NCI-H345 treated with DMSO at 0.1 percent for 48 hours (cell line): ENCODE data around the gene SPOCK1.
A peak's percentile ranks its signal among the peaks of the same experiment; 100 is the strongest.
"Not testable (repeated sequence)": the region's sequence is repeated elsewhere in the genome, so short reads cannot be mapped to it uniquely, and the experiment has no call there.

Source experiments
- DNase-seq: peaks from one replicate; lab custom pipeline; 2025; ENCODE audit not compliant: unreplicated experiment; lab: John Stamatoyannopoulos, UW

Gene SPOCK1

DNA sequence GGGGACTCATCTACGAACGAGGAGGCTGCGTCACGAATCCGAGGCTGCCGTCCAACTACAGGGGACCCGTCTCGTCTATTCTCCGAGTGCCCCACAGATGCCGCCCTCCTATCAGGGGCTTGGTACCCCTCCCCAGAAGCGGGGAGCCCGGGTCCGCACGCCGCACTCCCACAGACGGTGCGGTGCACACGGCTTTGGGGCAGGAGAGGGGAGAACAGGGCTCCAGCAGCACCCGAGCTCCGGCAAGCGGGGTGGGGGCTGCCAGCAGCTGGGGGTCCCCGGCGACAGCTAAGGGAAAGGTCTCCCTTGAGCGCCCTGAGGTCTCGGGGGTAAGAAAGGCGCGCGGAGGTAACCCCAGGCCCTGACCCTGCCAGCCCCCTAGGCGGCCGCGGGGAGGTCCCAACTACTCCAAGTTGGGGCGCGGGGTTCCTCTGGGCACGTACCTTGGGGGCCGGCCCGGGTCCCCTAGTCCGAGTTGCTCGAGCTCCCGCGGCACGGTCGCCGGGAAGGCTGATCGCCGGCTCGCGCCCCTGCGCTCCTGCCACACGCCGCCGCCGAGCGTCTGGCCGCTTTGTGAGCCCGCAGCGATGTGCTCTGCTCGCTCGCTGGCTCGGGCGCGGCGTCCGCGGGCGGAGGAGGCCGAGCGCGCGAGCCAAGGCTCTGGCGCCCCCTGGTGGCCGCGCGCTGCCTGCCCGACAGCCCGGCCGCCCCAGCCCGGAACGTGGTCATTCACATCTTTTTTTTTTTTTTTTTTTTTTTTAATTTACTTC lies at the start of gene SPOCK1:
SPOCK1 (minus strand) TSS at position 591 of the 770 bp plus-strand sequence.
- DNase-seq: peak; percentile 75

DNA sequence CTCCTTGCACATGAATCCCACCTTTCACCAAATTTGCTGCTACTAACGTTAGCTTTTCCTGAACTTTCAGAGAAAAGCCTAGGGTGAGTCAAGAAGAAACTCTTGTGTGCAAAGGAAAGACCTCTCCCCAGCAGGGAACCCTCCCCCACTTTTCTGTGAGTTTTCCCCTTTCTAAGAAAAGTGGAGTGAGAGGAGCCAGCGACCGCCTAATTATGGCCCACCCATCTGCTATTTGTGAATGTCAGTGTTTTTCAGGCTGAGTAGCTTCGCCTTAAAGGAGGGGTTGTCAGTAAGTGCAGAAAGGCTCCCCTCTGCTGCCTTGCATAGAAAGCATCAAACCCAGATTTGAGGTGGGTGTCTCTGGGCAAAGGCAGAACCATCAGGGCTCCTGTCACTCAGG lies 46.8 kb upstream of the SPOCK1 start:
- DNase-seq: no peak

DNA sequence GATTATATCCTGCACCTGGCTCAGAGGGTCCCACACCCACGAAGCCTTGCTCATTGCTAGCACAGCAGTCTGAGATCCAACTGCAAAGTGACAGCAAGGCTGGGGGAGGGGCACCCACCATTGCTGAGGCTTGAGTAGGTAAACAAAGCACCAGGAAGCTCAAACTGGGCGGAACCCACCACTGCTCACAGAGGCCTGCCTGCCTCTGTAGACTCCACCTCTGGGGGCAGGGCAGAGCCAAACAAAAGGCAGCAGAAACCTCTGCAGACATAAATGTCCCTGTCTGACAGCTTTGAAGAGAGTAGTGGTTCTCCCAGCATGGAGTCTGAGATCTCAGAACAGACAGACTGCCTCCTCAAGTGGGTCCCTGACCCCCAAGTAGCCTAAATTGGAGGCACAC lies 36.3 kb upstream of the SPOCK1 start:
- not testable (repeated sequence) for DNase-seq

DNA sequence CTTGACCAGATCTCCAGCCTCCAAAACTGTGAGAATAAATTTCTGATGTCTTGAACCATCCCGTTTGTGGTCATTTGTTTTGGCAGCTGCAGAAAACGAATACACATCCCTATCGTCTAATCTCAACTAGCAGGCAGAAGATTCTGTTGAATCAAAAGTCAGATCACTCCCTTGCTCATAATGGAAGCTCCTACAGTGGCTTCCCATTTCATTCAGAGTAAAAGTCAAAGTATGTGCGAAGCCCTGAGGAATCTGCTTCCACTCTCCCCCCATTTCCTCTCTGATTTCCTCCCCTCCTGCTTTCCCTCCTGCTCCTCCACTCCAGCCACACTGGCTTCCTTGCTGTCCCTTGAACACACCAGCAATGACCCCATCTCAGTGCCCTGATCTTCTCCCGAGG lies 34.8 kb upstream of the SPOCK1 start:
- DNase-seq: no peak

DNA sequence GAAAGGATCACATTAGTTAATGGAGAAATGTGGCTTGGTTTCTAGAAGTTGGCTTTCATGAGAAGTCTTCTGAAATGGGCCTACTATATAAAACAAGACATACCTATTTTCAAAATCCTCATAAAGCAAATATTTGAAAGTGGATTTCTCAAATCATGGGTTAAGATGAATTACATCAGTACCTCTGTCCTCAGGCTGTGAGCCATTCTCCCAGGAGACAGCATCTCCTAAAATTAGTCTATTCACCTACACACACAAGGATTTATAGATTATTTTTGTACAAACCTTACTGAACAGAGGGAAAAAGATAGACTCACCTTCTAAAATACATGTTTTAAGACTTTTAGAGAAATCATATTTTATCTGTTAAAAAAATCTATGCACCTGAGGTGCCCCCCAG lies 32.1 kb upstream of the SPOCK1 start:
- no peak for DNase-seq

DNA sequence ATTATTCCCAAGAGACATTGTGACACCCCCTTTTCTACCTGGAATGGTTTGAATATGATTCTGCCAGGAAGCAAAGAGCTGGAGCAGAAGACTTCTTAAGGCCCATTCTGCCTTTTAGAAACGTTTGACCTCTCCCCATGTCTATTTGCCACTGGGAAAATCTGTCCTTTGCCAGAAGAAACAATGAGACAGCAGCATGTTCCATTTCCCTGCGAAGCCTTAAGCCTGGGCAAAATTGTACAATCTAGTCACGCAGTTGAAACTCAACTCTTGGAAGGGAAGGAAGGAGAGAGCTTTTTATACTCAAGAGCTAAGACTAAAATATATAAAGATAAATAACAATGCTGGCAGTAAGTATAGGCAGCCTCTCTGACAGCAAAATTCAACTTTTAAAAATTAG lies 22.1 kb upstream of the SPOCK1 start:
- no peak for DNase-seq

DNA sequence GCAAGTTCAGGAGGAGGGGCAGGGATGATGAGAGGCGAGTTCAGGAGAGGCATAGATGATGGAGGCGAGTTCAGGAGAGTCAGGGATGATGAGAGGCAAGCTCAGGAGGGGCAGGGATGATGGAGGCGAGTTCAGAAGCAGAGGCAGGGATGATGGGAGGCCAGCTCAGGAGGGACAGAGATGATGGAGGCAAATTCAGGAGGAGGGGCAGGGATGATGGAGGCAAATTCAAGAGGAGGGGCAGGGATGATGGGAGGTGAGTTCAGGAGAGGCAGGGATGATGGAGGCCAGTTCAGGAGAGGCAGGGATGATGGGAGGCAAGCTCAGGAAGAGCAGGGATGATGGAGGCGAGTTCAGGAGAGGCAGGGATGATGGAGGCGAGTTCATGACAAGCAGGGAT lies 17.8 kb upstream of the SPOCK1 start:
- no peak for DNase-seq

DNA sequence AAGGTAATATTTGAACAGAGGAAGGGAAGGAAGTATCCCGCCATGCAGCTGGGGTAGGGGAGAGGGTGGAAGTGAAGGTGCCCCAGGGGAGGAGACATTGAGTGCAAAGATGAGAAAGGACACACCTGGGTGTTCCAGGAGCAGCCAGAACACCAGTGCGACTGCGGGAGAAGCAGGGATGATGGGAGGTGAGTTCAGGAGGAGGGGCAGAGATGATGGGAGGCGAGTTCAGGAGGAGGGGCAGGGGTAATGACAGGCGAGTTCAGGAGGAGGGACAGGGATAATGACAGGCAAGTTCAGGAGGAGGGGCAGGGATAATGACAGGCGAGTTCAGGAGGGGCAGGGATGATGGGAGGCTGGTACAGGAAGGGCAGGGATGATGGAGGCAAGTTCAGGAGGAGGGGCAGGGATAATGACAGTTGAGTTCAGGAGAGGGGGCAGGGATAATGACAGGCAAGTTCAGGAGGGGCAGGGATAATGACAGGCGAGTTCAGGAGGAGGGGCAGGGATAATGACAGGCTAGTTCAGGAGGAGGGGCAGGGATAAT lies 17.2 kb upstream of the SPOCK1 start:
- no peak for DNase-seq

DNA sequence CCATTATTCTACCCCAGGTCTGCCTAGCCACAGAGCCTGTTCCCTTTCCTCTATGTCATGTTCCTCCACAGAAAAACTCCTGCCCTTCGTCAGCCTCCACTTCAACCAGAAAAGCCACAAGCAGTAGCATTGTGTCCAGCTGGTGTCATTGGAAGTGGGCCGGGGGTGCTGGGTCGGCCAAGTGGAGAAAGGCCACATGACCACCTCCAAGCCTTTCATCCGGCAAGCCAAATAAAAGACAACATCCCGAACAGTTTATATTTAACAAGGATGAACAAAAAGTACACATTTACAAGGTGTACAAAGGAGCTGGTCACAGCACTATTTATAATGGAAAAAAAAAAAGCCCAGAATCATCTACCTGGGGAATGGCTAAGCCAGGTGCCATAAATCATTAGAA lies 16.1 kb upstream of the SPOCK1 start:
- no peak for DNase-seq

DNA sequence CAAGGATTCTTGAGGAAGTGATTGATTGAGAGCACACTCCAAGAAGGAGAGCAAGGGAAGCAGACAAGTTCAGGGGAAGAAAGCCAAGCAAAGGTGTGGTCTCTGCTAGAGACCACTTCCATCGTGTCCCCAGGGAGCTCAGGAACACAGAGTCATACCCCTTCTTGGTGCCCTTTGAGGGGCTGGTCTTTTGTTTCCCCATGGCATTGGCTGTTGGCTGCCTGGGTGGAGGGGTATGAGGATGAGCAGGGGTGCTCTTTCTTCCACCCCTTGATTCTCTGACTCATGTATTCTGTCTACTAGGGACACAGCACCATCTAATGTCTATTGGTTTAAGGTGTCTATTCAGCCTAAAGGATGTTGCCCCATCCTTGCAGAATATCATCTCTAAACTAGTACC lies 11.5 kb upstream of the SPOCK1 start:
- DNase-seq: no peak

DNA sequence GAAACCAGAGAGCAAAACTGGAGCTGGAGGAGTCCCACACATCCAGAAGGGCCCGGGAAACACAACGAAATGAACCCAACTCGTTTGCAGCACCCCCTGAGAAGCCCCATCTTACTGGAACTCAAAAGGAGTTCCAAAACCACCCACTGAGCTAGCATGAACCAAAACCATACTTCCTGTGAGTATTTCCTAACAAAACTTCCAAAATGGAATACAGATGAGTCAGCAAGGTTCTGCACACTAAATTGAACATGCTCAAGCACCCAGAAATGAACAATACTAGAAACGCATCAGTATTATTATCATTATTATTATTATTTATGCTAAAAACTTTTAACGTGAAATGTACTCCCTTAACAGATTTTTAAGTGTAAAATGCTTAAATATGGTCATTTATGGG lies 8.0 kb upstream of the SPOCK1 start:
- DNase-seq: no peak

DNA sequence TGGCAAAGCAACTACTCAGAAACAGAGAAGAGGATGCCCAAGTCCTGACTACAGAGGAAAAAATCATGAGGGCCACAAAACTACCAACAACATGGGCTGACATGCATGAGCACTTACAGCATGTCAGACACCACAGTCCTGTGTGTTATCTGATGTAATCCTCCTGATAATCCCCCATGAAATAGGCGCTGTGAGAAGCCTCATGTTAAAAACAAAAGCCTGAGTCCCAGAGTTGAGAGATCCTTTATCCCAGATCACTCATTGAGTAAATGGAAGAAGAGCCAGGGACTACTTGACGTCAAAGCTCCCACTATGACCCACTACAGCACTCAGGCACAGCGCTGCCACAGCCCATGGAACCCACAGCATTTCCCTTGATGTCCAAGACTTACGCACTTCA lies 7.2 kb upstream of the SPOCK1 start:
- no peak for DNase-seq

DNA sequence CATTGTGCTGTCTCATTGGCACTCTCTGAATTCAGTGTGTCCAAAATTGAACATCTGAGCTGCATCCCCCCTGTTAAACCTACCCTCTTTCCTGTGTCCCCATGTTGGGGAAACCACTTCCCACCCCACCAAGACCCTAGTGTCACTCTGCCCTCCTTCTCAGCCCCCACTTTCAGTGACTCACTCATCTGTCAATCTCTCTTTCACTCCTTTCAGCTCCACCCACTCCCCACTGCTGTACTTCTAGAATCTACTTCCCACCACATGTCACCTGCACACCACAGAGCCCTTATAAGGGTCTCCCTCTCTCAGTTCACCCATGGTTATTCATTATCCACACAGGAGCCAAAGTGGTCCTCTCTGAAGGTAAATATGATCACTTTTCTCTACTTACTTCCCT lies 5.8 kb upstream of the SPOCK1 start:
- DNase-seq: no peak

DNA sequence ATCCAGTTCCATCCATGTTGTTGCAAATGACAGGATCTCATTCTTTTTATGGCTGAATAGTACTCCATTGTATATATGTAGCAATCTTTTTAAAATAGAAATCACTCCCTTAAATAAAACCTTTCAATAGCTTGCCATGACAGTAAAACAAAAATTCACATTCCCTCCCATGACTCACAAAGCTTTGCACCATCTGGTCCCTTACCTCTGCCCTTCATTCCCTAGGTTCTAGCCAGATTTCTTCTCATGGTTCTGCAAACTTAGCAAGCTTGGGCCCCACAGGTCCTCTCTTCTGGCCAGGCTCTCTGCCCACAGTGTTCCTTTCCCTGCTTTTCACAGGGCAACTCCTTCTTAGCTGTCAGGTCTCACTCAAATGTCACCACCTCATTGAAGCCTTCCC lies 4.3 kb upstream of the SPOCK1 start:
- no peak for DNase-seq

DNA sequence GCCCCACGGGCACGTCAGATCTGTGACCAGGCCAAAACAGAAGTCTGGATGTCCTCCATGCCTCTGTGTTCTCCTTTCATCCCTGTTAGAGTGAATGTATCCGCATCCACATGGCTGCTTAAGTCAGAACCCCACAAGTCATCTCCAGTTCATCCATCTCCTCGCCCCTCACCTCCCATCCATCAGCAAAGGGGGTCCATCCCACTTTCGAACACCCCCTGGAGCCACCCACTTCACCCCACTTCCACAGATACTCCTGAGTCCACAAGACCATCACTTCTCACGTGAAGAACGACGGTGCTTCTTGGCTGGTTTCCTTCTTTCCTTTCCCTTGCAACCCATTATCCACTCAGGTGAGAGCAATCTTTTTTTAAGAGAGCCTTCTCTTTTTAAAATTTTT lies 3.5 kb upstream of the SPOCK1 start:
- no peak for DNase-seq

DNA sequence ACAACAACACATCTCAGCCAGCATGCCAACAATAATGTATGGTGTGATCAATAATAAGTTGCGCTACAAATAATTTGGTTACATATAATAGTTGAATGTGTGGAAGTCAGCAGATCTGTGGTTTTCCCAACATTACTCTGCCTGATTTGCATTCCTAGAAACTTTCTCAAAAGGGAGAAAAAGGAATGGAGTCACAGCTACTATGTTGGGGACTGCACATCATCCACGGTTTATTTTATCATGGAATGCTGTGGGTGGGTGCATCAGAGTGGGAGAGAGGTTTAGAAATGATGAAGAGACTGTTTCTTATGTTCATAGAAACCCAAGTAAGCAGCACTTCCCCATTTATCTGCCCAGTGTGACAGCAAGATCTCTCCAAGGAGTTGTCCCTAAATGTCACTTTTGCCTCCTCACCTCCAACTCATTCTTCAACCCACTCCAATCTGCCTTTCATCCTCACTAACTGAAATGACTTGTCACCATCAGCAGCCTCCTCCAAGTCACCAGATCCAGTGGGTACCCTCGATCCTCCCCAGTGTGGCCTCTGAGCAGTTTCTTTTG lies 2.8 kb upstream of the SPOCK1 start:
- no peak for DNase-seq

DNA sequence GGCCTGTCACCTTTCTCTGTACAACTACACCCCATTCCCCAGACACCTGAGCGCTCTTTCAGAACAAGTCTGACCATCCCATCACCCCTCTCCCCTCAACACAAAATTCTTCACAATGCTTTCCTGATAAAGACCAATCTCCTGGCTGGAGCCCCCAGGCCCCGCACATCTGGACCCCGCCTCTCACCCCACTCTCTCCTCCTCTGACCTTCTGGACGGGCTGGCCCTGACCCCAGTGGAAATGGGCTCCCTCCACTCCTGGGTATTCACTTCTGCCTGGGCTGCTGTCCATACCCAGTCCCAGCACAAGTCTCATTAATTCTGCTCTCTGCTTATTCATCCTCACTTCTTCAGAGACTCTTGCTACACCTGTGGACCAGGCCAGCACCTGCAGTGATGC lies 2.1 kb upstream of the SPOCK1 start:
- DNase-seq: no peak

DNA sequence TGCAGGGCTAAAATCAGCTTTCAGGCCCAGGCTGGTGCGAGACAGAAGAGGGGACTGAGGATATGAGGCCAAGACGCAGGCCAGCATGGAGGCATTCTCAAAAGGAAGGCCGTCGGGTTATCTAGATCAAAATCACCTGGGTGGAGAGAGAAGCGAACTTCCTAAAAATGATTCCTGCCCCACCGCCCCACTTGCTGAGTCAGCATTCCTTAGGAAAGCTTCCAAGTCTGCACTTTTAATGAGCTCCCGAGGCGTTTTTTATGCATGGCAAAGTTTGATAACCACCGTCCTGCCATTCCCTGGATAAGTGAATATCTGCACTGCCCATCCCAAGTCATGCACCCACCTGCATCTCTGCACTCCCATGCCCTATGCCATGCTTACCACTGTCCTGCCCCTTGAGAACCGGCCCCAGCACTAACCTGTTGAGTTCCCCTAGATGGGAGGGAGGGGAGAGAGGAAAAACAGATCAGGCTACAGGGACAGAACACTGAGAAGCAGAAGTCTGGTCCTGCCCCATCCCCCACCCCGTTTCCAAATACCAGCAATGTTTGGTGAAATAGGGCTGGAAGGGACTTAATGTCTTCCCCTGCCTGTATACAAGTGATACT lies 1.6 kb upstream of the SPOCK1 start:
- no peak for DNase-seq

DNA sequence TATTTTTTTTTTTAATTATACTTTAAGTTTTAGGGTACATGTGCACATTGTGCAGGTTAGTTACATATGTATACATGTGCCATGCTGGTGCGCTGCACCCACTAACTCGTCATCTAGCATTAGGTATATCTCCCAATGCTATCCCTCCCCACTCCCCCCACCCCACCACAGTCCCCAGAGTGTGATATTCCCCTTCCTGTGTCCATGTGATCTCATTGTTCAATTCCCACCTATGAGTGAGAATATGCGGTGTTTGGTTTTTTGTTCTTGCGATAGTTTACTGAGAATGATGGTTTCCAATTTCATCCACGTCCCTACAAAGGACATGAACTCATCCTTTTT lies 351 bp upstream of the SPOCK1 start:
- not testable (repeated sequence) for DNase-seq

DNA sequence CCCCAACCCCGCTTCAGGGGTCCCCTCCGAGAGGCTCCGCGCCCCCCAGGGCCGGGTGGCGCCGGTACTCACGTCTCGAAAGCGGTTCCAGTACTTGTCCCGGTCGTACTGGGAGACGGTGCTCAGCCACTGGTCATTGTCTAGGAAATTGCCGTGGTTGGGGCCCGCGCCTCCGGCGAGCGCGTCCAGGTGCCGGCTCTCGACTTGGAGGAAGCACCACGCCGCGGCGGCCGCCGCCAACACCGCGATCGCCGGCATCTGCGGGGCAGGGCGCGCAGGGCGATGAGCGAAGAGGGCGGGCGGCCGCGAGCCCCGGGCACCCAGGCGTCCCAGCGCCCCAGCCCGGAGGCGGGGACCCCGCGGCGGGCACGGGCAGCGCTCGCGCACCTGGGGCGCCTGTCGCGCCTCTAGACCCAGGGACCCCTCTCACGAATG lies 808 bp downstream of the SPOCK1 start:
- DNase-seq: peak; percentile 48

DNA sequence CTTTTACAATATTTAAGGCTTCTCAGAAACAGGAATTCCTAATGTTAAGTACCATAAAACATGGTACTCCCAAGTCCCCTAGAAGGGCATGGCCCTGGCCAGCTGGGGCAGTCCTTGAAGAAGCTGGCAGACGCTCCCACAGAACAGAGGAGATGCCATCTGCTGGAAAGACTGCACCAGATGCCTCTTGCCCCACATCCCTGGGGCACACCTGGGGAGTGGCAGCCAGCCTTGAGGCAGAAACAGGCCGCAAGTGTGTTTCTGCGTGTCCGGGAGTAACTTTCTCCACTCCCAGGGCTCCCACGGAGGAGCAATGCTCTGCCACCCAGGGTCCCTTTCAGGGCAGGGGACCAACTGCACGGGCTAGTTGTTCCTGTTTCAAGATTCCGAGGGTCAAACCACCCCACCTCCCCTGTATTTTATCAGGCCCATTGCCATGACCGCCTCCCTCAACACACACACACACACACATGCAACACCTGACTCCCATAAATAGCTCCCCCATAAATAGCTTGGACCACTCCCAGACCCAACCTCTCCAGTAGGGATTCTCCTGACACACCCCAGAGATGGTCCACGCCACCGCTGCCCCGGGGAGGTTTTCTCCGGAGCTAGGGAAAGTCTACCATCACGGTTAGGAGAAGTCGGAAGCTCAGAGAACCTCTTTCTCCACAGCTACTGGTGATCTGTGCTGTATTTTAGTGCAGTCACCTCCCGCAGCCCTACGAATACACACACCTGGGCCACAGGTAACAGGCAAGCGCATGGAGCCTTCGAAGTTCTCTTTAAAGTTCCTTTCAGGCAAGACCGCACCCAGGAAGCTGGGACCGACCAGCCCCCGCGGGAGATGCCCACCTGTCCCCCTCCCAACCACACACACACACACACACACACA lies 1.5 kb downstream of the SPOCK1 start:
- DNase-seq: peak; percentile 29
